ENCODE measurements around the gene SERPINE1. TPM values are rescaled to one million over a fixed set of nuclear protein-coding genes. Genes with fewer than 3 reads are reported as not detected.

SERPINE1 gene
- total RNA-seq = 10 to 100 TPM in 2 of 4 donors, 1 to 10 TPM in 2; 6.7 to 22.9 (median 13.0) TPM

- WGBS = 6% methylated on average over 16 of the region's 22 CpGs
- Histone ChIP-seq H3K9me3 (no peaks in the 10 kb centered on the region), H3K27ac (peak within 1 kb of the TSS; percentile 32), H3K4me3 (peak within 1 kb of the TSS; percentile 19), H3K27me3 (no peaks in the 10 kb centered on the region), H3K4me1 (peaks cover 58% of the 10 kb centered on the region), H3K36me3 (peaks cover 2% of the 10 kb centered on the region)
- peak; percentile 94 to 96 for DNase-seq (ENCODE audit: low spot score in 2 of 2)
- peak in 1 of 3 donors; percentile 84 for TF ChIP-seq POLR2AphosphoS5 (IDR thresholded peaks at IDR 0.05)
- no peak for TF ChIP-seq EP300 (IDR thresholded peaks at IDR 0.05)
- TF ChIP-seq POLR2A (IDR thresholded peaks at IDR 0.05) = peak in 1 of 2 donors; percentile 69
- peak in 1 of 2 donors; percentile 16 for TF ChIP-seq CTCF (IDR thresholded peaks at IDR 0.05)
These were observed at the start of gene SERPINE1 for GRCh38 chr7:101126651-101127459. TSS of gene SERPINE1 (plus strand) at chr7:101127104. CDS start at chr7:101128394, 1,290 bp downstream.

GRCh38 chr7:101077303-101078086 is 49.4 kb upstream of the SERPINE1 start:
- peak in 1 of 2 donors; percentile 85 for DNase-seq (ENCODE audit: low spot score in 2 of 2)
- no peaks in the 10 kb centered on the region for H3K9me3 ChIP-seq
- 21% methylated on average over 13 of the region's 13 CpGs for WGBS
- H3K4me1 ChIP-seq = no peaks in the 10 kb centered on the region
- no peaks in the 10 kb centered on the region for H3K36me3 ChIP-seq
- H3K4me3 ChIP-seq = no peak overlapping the region
- H3K27ac ChIP-seq = no peak overlapping the region
- TF ChIP-seq CTCF (IDR thresholded peaks at IDR 0.05) (peak; percentile 53 to 90), EP300 (IDR thresholded peaks at IDR 0.05) (no peak)
- no peaks in the 10 kb centered on the region for H3K27me3 ChIP-seq

GRCh38 chr7:101081432-101081831 is 45.5 kb upstream of the SERPINE1 start:
- Histone ChIP-seq H3K27ac (no peak overlapping the region), H3K9me3 (no peaks in the 10 kb centered on the region), H3K4me1 (peaks cover 14% of the 10 kb centered on the region), H3K4me3 (no peak overlapping the region), H3K27me3 (no peaks in the 10 kb centered on the region), H3K36me3 (no peaks in the 10 kb centered on the region)
- TF ChIP-seq CTCF (IDR thresholded peaks at IDR 0.05) = no peak
- TF ChIP-seq EP300 (IDR thresholded peaks at IDR 0.05) = no peak
- no peak for TF ChIP-seq POLR2A (IDR thresholded peaks at IDR 0.05)
- no peak for TF ChIP-seq POLR2AphosphoS5 (IDR thresholded peaks at IDR 0.05)
- no peak for DNase-seq (ENCODE audit: low spot score in 2 of 2)
- 81% methylated on average over 1 of the region's 1 CpG for WGBS

GRCh38 chr7:101084865-101085161 is 42.1 kb upstream of the SERPINE1 start:
- H3K4me3 ChIP-seq = peak overlapping the region; percentile 69
- peaks cover 27% of the 10 kb centered on the region for H3K36me3 ChIP-seq
- TF ChIP-seq EP300 (IDR thresholded peaks at IDR 0.05) (no peak), POLR2AphosphoS5 (IDR thresholded peaks at IDR 0.05) (no peak), POLR2A (IDR thresholded peaks at IDR 0.05) (no peak), CTCF (IDR thresholded peaks at IDR 0.05) (no peak)
- WGBS = 46% methylated on average over 5 of the region's 5 CpGs
- no peaks in the 10 kb centered on the region for H3K27me3 ChIP-seq
- peaks cover 39% of the 10 kb centered on the region for H3K4me1 ChIP-seq
- H3K9me3 ChIP-seq = no peaks in the 10 kb centered on the region
- H3K27ac ChIP-seq = peak overlapping the region; percentile 89
- no peak for DNase-seq (ENCODE audit: low spot score in 2 of 2)

Data from suprapubic skin (tissue), 4 donors.